NCI-H526 treated with DMSO at 0.1 percent for 48 hours (cell line): ENCODE results near the gene DNAJC18.
"Not testable (repeated sequence)": the region's sequence is repeated elsewhere in the genome, so short reads cannot be mapped to it uniquely, and the experiment has no call there.

Source experiments
- DNase-seq: peaks from one replicate; lab custom pipeline; 2025; lab: John Stamatoyannopoulos, UW

DNAJC18 gene

GRCh38 chr5:139426203-139426885, 13.0 kb downstream of the DNAJC18 start:
- DNase-seq: no peak

- no peak for DNase-seq
These were observed 13.8 kb downstream of the DNAJC18 start for GRCh38 chr5:139425497-139425896.

GRCh38 chr5:139422307-139422893, 16.9 kb downstream of the DNAJC18 start:
- peak; percentile 66 for DNase-seq

- no peak for DNase-seq
These were observed 19.8 kb downstream of the DNAJC18 start for GRCh38 chr5:139419226-139420192.

- DNase-seq: no peak
These were observed 20.5 kb downstream of the DNAJC18 start for GRCh38 chr5:139418793-139419192.

GRCh38 chr5:139417214-139417613, 22.1 kb downstream of the DNAJC18 start:
- no peak for DNase-seq

GRCh38 chr5:139416651-139417050, 22.7 kb downstream of the DNAJC18 start:
- DNase-seq: no peak

GRCh38 chr5:139415869-139416268, 23.5 kb downstream of the DNAJC18 start:
- DNase-seq: no peak

GRCh38 chr5:139415221-139415861, 24.0 kb downstream of the DNAJC18 start:
- no peak for DNase-seq

- no peak for DNase-seq
These were observed 24.7 kb downstream of the DNAJC18 start for GRCh38 chr5:139414581-139415130.

GRCh38 chr5:139413963-139414362, 25.4 kb downstream of the DNAJC18 start:
- DNase-seq: no peak

GRCh38 chr5:139413153-139413552, 26.2 kb downstream of the DNAJC18 start:
- DNase-seq: no peak

GRCh38 chr5:139410993-139411828, 28.1 kb downstream of the DNAJC18 start:
- no peak for DNase-seq

- no peak for DNase-seq
These were observed 29.0 kb downstream of the DNAJC18 start for GRCh38 chr5:139410121-139410992.

- not testable (repeated sequence) for DNase-seq
These were observed 30.2 kb downstream of the DNAJC18 start for GRCh38 chr5:139409116-139409515.

- no peak for DNase-seq
These were observed 31.1 kb downstream of the DNAJC18 start for GRCh38 chr5:139408191-139408590.

- DNase-seq: no peak
These were observed 31.8 kb downstream of the DNAJC18 start for GRCh38 chr5:139407517-139407916.

GRCh38 chr5:139406963-139407362, 32.4 kb downstream of the DNAJC18 start:
- DNase-seq: no peak

- no peak for DNase-seq
These were observed 34.9 kb downstream of the DNAJC18 start for GRCh38 chr5:139404484-139404840.
